ENCODE measurements around the gene PRM2.

The PRM2 gene

DNA sequence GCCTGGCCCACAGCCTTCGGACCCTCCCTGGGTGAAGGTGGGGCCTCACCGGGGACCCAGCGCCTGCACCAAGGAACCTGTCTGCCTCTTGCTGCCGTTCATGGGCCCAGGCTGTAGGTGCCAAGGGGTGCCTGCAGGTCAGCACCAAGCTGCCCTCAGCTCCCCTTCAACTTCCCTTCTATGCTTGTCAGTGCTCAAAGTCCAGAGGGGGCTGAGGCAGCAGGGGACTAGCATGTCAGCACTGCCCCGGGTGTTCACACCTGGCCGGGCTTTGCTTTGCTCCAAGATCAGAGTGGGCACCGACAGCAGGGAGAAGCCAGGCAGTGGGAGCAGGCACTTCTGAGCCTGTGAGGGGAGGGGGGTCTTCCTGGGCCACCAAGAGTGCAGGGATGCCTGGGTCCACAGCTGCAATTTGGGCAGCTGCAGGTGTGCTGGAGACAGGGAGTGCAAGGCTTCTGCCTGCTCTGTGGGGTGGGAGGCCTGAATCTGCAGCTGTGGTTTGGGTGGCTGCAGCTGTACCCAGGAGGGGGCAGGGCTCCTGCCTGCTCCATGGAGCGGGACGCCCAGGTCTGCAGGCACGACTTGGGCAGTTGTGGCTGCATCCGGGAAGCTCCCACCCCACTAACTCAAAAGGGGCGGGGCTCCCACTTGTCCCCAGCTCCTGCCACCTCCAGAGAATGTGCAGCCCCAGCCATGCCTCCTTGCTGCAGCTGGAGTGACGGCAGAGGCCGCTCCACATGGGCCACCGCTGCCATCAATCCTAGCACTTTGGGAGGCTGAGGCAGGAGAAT, 32.4 kb upstream of the PRM2 start:
- H2AFZ ChIP-seq (ENCODE audit: low read depth), result no peak overlapping the region
- no peak overlapping the region for H3K4me3 ChIP-seq (IDR thresholded peaks at IDR 0.05; ENCODE audit: insufficient read depth, low read depth, low read length)
- H3K79me2 ChIP-seq (ENCODE audit: insufficient read depth, low read depth), result no peaks in the 10 kb centered on the region
- no peaks in the 10 kb centered on the region for H3K36me3 ChIP-seq (ENCODE audit: insufficient read depth)
- peak overlapping the region; percentile 89 for H3K27ac ChIP-seq
- H3K4me1 ChIP-seq (ENCODE audit: low read depth, poor library complexity, severe bottlenecking), result peaks cover 71% of the 10 kb centered on the region
- no peak overlapping the region for H3K9ac ChIP-seq
- H3K4me2 ChIP-seq, result peak overlapping the region; percentile 70
- H3K27me3 ChIP-seq (ENCODE audit: insufficient read depth, low read depth), result no peaks in the 10 kb centered on the region; the same call in 1 of the 2 replicates
- H4K20me1 ChIP-seq (ENCODE audit: insufficient read depth), result no peaks in the 10 kb centered on the region
- TF ChIP-seq, protein P1, sequence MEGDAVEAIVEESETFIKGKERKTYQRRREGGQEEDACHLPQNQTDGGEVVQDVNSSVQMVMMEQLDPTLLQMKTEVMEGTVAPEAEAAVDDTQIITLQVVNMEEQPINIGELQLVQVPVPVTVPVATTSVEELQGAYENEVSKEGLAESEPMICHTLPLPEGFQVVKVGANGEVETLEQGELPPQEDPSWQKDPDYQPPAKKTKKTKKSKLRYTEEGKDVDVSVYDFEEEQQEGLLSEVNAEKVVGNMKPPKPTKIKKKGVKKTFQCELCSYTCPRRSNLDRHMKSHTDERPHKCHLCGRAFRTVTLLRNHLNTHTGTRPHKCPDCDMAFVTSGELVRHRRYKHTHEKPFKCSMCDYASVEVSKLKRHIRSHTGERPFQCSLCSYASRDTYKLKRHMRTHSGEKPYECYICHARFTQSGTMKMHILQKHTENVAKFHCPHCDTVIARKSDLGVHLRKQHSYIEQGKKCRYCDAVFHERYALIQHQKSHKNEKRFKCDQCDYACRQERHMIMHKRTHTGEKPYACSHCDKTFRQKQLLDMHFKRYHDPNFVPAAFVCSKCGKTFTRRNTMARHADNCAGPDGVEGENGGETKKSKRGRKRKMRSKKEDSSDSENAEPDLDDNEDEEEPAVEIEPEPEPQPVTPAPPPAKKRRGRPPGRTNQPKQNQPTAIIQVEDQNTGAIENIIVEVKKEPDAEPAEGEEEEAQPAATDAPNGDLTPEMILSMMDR (conservative IDR thresholded peaks at IDR 0.05; ENCODE audit: low read depth, low read length), result no peak

DNA sequence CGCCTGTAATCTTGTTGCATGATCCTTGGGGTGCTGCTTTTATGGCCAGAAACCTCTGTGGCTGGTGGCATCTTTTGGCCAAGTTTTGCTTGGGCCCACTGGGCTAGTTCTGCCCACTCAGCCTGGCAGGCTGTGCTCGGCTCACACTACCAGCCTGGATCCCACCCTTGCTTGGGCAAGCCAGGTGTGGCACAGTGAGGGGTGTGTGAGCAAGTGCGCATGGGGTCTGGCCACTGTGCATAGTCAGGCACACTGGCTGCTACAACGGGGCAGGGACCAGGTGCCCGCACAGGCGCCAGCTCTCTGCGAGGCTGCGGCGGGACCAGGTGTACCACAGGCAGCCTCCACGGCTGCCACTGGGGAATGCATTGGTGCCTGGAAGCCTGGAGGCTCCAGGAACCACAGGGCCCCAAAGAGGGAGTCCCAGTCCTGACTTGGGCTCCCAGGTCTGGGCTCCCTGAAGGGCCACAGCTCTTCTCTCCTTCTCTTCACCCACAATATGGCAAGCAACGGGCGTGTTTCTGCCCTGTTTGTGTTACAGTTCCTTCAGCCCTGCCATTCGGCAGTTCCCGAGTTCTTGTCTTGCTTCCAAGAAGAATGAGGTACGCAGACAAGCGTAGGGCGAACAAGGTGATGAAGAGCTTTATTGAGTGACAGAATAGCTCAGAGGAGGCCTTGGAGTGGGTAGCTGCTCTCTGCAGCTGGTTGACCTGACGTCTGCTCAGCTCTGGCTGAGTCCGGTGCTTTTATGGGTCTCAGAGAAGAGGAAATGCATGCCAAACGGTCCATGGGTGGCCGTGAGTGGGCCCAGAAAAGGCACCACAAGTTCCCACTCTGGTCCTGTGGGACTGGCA, 31.6 kb upstream of the PRM2 start:
- H3K4me1 ChIP-seq (ENCODE audit: low read depth, poor library complexity, severe bottlenecking), result peaks cover 71% of the 10 kb centered on the region

GRCh38 chr16:11306997-11307638, 30.8 kb upstream of the PRM2 start:
- H2AFZ ChIP-seq (ENCODE audit: low read depth), result no peak overlapping the region
- TF ChIP-seq, protein P1 (conservative IDR thresholded peaks at IDR 0.05; ENCODE audit: low read depth, low read length), result no peak
- H3K79me2 ChIP-seq (ENCODE audit: insufficient read depth, low read depth), result no peaks in the 10 kb centered on the region
- H3K4me1 ChIP-seq (ENCODE audit: low read depth, poor library complexity, severe bottlenecking), result peaks cover 71% of the 10 kb centered on the region
- H3K27ac ChIP-seq, result no peak overlapping the region
- no peak overlapping the region for H3K9ac ChIP-seq
- no peaks in the 10 kb centered on the region; the same call in 1 of the 2 replicates for H3K27me3 ChIP-seq (ENCODE audit: insufficient read depth, low read depth)
- no peak overlapping the region for H3K4me3 ChIP-seq (IDR thresholded peaks at IDR 0.05; ENCODE audit: insufficient read depth, low read depth, low read length)
- H3K36me3 ChIP-seq (ENCODE audit: insufficient read depth), result no peaks in the 10 kb centered on the region
- no peak overlapping the region for H3K4me2 ChIP-seq
- no peaks in the 10 kb centered on the region for H4K20me1 ChIP-seq (ENCODE audit: insufficient read depth)

More for the DNA sequence above, 31.6 kb upstream of the PRM2 start:
- Histone ChIP-seq H3K4me3 (IDR thresholded peaks at IDR 0.05; ENCODE audit: insufficient read depth, low read depth, low read length) (no peak overlapping the region), H3K27ac (peak overlapping the region; percentile 17; the same call in 1 of the 2 replicates), H4K20me1 (ENCODE audit: insufficient read depth) (no peaks in the 10 kb centered on the region), H3K27me3 (ENCODE audit: insufficient read depth, low read depth) (no peaks in the 10 kb centered on the region; the same call in 1 of the 2 replicates), H2AFZ (ENCODE audit: low read depth) (no peak overlapping the region), H3K79me2 (ENCODE audit: insufficient read depth, low read depth) (no peaks in the 10 kb centered on the region), H3K4me2 (peak overlapping the region; percentile 70; the same call in 1 of the 2 replicates), H3K9ac (no peak overlapping the region), H3K36me3 (ENCODE audit: insufficient read depth) (no peaks in the 10 kb centered on the region)
- TF ChIP-seq, protein P1 (conservative IDR thresholded peaks at IDR 0.05; ENCODE audit: low read depth, low read length), result no peak

- no peak overlapping the region for H2AFZ ChIP-seq (ENCODE audit: low read depth)
- no peaks in the 10 kb centered on the region for H4K20me1 ChIP-seq (ENCODE audit: insufficient read depth)
- H3K27me3 ChIP-seq (ENCODE audit: insufficient read depth, low read depth), result no peaks in the 10 kb centered on the region; the same call in 1 of the 2 replicates
- H3K27ac ChIP-seq, result no peak overlapping the region
- no peak overlapping the region for H3K9ac ChIP-seq
- H3K4me3 ChIP-seq (IDR thresholded peaks at IDR 0.05; ENCODE audit: insufficient read depth, low read depth, low read length), result no peak overlapping the region
- TF ChIP-seq, protein P1 (conservative IDR thresholded peaks at IDR 0.05; ENCODE audit: low read depth, low read length), result no peak
- no peaks in the 10 kb centered on the region for H3K79me2 ChIP-seq (ENCODE audit: insufficient read depth, low read depth)
- H3K36me3 ChIP-seq (ENCODE audit: insufficient read depth), result no peaks in the 10 kb centered on the region
- H3K4me2 ChIP-seq, result no peak overlapping the region
- peaks cover 69% of the 10 kb centered on the region for H3K4me1 ChIP-seq (ENCODE audit: low read depth, poor library complexity, severe bottlenecking)
Measured at GRCh38 chr16:11306381-11306780, 30.1 kb upstream of the PRM2 start.
